Left kidney (tissue), 2 donors: ENCODE measurements around the gene TCTA. TPM values are rescaled to one million over a fixed set of nuclear protein-coding genes. Genes with fewer than 3 reads are reported as not detected.

Experiments used
- DNase-seq: peaks from one replicate; pipeline ENCODE4 v3.0.0-alpha.2; 2013
- polyA plus RNA-seq: library from polyadenylated mRNA; unstranded; fragments of 120-200 nt; gene quantifications from one replicate; pipeline ENCODE4 v1.2.1, GENCODE V29; 2013; ENCODE audit not compliant: insufficient read length

TCTA gene
- polyA plus RNA-seq, 1 donor = 31.7 TPM

- no peak for DNase-seq
These were observed 42.9 kb downstream of the TCTA start for GRCh38 chr3:49454898-49455681.

GRCh38 chr3:49456466-49456865, 44.2 kb downstream of the TCTA start:
- DNase-seq = no peak

- DNase-seq = no peak
These were observed 48.1 kb downstream of the TCTA start for GRCh38 chr3:49460188-49460890.

GRCh38 chr3:49460956-49461355, 48.7 kb downstream of the TCTA start:
- no peak for DNase-seq

GRCh38 chr3:49461443-49462171, 49.4 kb downstream of the TCTA start:
- DNase-seq = no peak

- no peak for DNase-seq
These were observed 50.0 kb downstream of the TCTA start for GRCh38 chr3:49462222-49462621.

- no peak for DNase-seq
These were observed 53.2 kb downstream of the TCTA start for GRCh38 chr3:49465270-49466034.

Other genes starting within 250 kb of the TCTA start
- gene CCDC71, start 246.1 kb upstream of the TCTA start, polyA plus RNA-seq = 21.0 TPM
- gene KLHDC8B, start 240.8 kb upstream of the TCTA start, polyA plus RNA-seq = 41.1 TPM
- gene C3orf62, start 135.2 kb upstream of the TCTA start, polyA plus RNA-seq = 13.1 TPM
- 81.0 TPM for gene USP4, start 72.4 kb upstream of the TCTA start, polyA plus RNA-seq
- 84.1 TPM for gene GPX1, start 54.1 kb upstream of the TCTA start, polyA plus RNA-seq
- 511 TPM for gene RHOA, start 447 bp upstream of the TCTA start, polyA plus RNA-seq
- 41.2 TPM for gene AMT, start 10.1 kb downstream of the TCTA start, polyA plus RNA-seq
- gene NICN1, start 16.9 kb downstream of the TCTA start, polyA plus RNA-seq = 22.1 TPM
- 104 TPM for gene DAG1, start 57.8 kb downstream of the TCTA start, polyA plus RNA-seq
- 1.7 TPM for gene BSN, start 142.1 kb downstream of the TCTA start, polyA plus RNA-seq